ENCODE measurements around the gene NPEPPS. TPM values are rescaled to one million over a fixed set of nuclear protein-coding genes. Genes with fewer than 3 reads are reported as not detected.
"Not testable (repeated sequence)": the region's sequence is repeated elsewhere in the genome, so short reads cannot be mapped to it uniquely, and the experiment has no call there.

The NPEPPS gene
- total RNA-seq, 1 donor from 2014 or later: 113 TPM

DNA sequence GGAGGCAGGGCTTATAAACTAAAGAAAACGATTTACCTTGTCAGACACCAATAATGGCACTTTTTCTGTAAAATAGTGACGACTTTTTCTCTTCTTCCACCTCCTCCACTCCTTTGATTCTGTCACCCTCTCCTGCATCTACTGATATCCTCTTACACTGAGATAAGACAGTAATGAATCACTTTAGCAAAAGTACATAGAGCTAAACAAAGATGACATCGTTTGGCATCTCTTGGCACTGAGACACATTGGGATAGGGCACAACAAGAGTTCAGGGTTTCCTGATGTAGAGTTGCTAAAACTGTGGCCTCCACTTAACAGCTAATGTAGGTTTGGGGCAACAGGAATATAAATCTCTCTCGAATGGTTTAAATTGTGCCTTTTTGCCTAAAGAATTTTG, 10.6 kb upstream of the NPEPPS start:
- ATAC-seq; H3K9me3 ChIP-seq; intact Hi-C loops (cut with DNase I); H3K36me3 ChIP-seq; H3K27me3 ChIP-seq; H3K4me1 ChIP-seq; H3K4me3 ChIP-seq; DNase-seq; H3K27ac ChIP-seq: not testable (repeated sequence)

DNA sequence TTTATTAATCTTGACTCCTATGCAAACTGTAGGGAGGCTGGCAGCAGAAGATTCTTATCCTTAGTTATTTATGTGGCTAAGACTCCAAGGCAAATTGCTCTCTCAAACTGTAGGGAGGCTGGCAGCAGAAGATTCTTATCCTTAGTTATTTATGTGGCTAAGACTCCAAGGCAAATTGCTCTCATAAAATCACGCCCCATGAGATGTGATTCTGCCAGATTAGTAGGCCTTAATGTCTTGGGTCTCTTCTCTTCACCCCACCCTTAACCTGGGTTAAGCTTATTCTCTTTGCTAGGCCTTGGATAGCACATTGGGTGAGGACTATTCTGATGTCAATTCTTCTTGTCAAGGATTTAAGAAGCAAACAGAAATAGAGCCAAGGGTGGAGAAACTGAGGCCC, 9.5 kb upstream of the NPEPPS start:
- H3K4me3 ChIP-seq; intact Hi-C loops (cut with DNase I); H3K4me1 ChIP-seq; DNase-seq; H3K36me3 ChIP-seq; H3K27ac ChIP-seq; H3K9me3 ChIP-seq; H3K27me3 ChIP-seq; ATAC-seq: not testable (repeated sequence)

DNA sequence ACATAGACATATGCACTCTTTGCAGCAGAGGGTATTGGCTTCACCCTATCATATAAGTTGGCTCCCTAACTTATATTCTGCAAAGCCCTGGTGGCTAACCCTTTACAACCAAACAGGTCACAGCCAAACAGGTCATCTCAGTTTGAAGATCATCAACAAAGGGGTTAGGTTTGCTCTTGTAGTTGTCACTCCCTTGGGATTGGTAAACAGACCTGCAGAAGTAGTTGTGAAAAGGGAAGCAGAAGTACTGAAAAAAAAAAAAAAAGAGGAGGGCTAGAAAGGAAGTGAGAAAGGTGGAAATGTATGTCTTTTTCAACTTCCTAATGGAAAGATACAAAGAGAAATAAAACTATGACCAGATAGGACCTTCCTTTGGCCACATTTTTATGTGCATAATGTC, 8.6 kb upstream of the NPEPPS start:
- H3K4me1 ChIP-seq; DNase-seq; H3K4me3 ChIP-seq; H3K27ac ChIP-seq; intact Hi-C loops (cut with DNase I); H3K36me3 ChIP-seq; ATAC-seq; H3K9me3 ChIP-seq; H3K27me3 ChIP-seq: not testable (repeated sequence)

DNA sequence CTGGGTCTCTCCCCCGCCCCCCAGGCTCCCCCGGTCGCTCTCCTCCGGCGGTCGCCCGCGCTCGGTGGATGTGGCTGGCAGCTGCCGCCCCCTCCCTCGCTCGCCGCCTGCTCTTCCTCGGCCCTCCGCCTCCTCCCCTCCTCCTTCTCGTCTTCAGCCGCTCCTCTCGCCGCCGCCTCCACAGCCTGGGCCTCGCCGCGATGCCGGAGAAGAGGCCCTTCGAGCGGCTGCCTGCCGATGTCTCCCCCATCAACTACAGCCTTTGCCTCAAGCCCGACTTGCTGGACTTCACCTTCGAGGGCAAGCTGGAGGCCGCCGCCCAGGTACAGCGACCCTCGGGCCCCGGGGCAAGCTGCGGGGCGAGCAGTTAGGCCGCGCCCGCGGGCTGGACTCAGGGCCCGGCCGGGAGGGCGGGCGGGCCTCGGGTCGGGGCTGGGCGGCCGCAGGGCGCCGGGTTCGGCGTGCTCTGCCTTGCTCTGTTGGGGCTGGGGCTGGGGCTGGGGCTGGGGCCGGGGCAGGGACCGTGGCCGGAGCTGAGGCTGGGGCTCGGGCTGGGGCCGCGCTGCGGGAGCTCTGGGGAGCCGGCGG, 419 bp downstream of the NPEPPS start:
- peak overlapping the region; percentile 60 for H3K4me3 ChIP-seq
- ATAC-seq (peak; percentile 59), DNase-seq (peak; percentile 67)
- intact Hi-C loops (cut with DNase I); H3K9me3 ChIP-seq; H3K36me3 ChIP-seq; H3K27me3 ChIP-seq: not testable (repeated sequence)
- peaks cover 12% of the 10 kb centered on the region for H3K4me1 ChIP-seq
- peak overlapping the region; percentile 65 for H3K27ac ChIP-seq

DNA sequence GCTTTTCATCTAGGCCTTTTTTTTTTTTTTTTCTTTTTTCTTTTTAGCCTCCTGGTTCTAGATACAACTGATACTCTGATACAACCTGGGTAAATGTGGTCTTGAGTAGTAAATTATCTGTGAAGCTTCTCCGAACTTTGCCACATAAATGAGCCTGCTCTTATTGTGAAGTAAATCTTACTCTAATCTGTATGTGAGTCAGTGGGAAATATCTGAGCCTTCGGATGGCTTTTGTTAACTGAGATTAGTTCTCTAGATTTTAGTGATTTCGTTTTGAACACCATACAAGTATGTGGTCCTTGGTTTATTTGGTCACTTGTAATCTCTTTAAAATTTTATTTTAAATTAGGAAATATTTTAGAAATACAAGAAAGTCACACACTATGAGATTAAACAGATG, 8.2 kb downstream of the NPEPPS start:
- DNase-seq; H3K4me3 ChIP-seq; H3K9me3 ChIP-seq; ATAC-seq; H3K27me3 ChIP-seq; H3K27ac ChIP-seq; H3K36me3 ChIP-seq; intact Hi-C loops (cut with DNase I); H3K4me1 ChIP-seq: not testable (repeated sequence)

DNA sequence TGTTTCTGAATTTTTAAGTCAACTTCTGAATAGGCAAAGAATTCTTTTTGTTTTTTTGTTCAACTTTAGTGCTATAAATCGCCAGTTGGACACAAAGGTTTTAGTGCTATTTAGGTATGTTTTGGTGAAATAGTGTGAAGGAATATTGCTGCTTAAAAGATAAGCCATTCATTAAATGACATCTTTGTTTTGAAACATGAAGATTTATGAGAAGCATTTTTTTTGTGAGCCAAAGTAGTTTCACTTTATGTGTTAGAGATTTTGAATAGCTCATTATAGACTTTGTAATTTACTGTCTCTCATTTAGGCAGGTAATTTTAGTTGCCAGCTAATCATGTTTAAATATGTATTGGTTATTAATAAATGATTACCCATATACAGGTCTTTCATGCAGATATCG, 10.8 kb downstream of the NPEPPS start:
- intact Hi-C loops (cut with DNase I); H3K36me3 ChIP-seq; H3K9me3 ChIP-seq; DNase-seq; H3K4me3 ChIP-seq; H3K4me1 ChIP-seq; H3K27me3 ChIP-seq; ATAC-seq; H3K27ac ChIP-seq: not testable (repeated sequence)

DNA sequence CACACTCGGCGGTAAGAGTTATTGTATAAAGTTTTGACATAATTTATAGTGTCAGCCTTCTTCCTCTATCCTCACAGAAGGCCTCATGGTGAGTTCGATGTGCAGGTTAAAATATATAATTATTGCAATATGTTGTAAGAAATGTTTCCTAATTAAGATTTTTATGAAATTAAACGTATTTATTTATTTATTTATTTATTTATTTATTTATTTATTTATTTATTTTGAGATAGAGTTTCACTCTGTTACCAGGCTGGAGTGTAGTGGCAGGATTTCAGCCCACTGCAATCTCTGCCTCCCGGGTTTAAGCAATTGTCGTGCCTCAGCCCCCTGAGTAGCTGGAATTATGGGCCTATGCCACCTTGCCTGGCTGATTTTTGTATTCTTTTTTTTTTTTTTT, 13.4 kb downstream of the NPEPPS start:
- ATAC-seq; intact Hi-C loops (cut with DNase I); H3K4me1 ChIP-seq: not testable (repeated sequence)

DNA sequence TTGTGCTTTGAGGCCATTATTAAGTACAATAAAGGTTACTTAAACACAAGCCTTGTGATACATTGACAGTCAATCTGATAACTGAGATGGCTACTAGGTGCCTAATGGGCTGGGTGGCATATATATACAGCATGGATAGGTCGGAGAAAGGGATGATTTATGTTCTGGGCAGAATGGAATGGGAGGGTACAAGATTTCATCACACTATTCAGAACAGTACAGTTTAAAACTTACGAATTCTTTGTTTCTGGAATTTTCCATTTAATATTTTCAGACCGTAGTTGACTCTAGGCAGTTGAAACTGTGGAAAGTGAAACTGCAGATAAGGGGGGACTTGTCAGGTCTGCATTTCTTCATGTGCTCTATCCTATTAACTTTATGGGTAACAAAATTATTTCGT, 23.8 kb downstream of the NPEPPS start:
- DNase-seq; H3K27ac ChIP-seq; H3K36me3 ChIP-seq; H3K27me3 ChIP-seq; H3K4me1 ChIP-seq; intact Hi-C loops (cut with DNase I); ATAC-seq; H3K9me3 ChIP-seq; H3K4me3 ChIP-seq: not testable (repeated sequence)

More for the DNA sequence above, 13.4 kb downstream of the NPEPPS start:
- H3K9me3 ChIP-seq, DNase-seq, H3K4me3 ChIP-seq, H3K27me3 ChIP-seq, H3K27ac ChIP-seq: not testable (repeated sequence)
- H3K36me3 ChIP-seq: peaks cover 21% of the 10 kb centered on the region

DNA sequence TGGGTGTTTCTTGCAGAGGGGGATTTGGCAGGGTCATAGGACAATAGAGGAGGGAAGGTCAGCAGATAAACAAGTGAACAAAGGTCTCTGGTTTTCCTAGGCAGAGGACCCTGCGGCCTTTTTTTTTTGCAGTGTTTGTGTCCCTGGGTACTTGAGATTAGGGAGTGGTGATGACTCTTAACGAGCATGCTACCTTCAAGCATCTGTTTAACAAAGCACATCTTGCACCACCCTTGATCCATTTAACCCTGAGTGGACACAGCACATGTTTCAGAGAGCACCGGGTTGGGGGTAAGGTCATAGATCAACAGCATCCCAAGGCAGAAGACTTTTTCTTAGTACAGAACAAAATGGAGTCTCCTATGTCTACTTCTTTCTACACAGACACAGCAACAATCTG, 25.2 kb downstream of the NPEPPS start:
- H3K27ac ChIP-seq: not testable (repeated sequence)

DNA sequence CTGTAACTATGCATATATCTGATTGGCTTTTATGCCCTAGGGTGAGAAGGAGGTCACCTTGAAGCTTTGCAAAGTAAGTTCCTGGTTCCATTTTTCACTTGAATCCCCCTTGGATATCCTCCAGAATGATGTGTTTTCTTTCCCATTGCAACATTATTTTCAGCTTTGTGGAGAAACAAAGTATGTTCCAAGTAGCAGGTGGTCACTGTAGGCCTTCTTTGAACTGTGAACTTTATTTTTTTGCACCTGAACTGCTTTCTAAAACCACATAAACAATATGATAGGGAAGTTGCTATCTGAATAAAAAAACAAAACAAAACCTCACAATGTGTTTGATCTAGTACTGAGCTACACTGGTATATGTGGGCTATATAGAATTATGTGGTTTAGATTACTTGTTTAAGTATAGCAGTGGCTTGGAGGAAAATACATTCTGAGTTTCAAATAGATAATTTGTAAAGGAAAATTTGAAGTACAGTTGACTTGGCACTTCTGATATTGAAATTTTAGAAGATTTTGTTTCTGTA, 29.7 kb downstream of the NPEPPS start:
- DNase-seq; ATAC-seq; H3K27me3 ChIP-seq; H3K27ac ChIP-seq; intact Hi-C loops (cut with DNase I); H3K4me3 ChIP-seq; H3K36me3 ChIP-seq; H3K4me1 ChIP-seq; H3K9me3 ChIP-seq: not testable (repeated sequence)

More for the DNA sequence above, 25.2 kb downstream of the NPEPPS start:
- DNase-seq; ATAC-seq; H3K4me1 ChIP-seq; H3K27me3 ChIP-seq; intact Hi-C loops (cut with DNase I); H3K4me3 ChIP-seq; H3K9me3 ChIP-seq; H3K36me3 ChIP-seq: not testable (repeated sequence)

DNA sequence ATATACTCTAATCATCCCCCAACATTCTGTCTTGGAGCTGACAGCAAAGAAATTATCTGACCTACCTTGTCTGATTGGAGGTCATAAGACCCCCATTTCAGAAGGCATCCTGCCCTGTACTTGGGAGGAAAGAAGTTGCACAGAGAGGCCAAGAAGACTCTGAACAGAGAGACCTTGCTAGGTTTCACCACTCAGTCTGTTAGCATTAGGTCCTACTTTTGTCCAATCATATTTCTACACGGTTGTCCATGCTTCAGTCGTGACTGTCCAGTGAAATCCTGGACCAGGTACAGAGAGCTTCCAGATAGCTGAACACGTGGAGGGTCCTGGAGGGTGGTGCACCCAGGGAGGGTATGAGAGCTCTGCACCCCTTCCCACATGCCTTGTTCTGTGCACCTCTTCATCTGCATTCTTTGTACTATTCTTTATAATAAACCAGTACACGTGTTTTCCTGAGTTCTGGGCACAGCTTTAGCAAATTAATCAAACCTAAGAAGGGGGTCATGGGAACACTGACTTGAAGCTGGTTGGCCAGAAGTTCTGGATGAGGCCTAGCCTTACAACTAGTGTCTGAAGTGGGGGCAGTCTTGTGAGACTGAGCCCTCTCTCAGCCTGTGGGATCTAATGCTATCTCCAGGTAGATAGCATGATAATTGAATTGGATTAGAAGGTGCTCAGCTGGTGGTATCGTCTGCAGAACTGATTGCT, 30.9 kb downstream of the NPEPPS start:
- DNase-seq; ATAC-seq; H3K36me3 ChIP-seq; H3K4me1 ChIP-seq; H3K4me3 ChIP-seq; H3K27me3 ChIP-seq; H3K9me3 ChIP-seq; H3K27ac ChIP-seq; intact Hi-C loops (cut with DNase I): not testable (repeated sequence)

DNA sequence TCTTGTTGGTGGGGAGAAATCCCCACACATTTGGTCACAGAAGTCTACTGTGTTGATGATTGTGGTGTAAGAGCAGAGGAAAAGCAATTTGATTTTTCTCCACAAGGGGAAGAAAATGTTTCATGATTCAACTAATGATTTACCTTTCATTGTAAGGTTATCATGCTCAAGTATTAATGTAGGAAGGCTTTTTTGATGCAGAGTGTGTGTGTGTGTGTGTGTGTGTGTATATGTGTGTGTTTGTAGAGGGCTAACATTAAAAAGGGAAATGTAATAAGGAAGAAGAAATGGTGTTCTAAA, 31.4 kb downstream of the NPEPPS start:
- H3K4me3 ChIP-seq; H3K9me3 ChIP-seq; DNase-seq; H3K4me1 ChIP-seq; ATAC-seq; H3K27me3 ChIP-seq; H3K27ac ChIP-seq; intact Hi-C loops (cut with DNase I); H3K36me3 ChIP-seq: not testable (repeated sequence)

DNA sequence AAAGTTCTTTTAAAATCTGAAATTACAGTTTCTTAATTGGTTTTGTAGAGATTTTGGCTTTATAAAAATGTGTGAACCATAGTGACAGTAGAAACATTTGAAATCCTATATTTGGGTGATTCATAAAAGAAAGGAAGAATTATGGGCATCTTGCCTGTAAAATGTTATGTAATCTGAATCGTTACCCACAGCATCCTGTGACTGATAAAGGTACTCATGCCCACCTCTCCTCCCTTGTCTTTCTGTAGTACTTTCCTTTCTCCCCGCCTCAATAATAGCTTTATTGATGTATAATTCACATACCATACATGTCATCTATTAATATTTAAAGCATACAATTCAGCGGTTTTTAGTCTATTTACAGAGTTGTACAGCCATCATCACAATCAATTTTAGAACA, 36.4 kb downstream of the NPEPPS start:
- H3K9me3 ChIP-seq; ATAC-seq; H3K27me3 ChIP-seq; H3K4me3 ChIP-seq; H3K27ac ChIP-seq; intact Hi-C loops (cut with DNase I); H3K4me1 ChIP-seq; DNase-seq: not testable (repeated sequence)
- H3K36me3 ChIP-seq: peaks cover 19% of the 10 kb centered on the region

DNA sequence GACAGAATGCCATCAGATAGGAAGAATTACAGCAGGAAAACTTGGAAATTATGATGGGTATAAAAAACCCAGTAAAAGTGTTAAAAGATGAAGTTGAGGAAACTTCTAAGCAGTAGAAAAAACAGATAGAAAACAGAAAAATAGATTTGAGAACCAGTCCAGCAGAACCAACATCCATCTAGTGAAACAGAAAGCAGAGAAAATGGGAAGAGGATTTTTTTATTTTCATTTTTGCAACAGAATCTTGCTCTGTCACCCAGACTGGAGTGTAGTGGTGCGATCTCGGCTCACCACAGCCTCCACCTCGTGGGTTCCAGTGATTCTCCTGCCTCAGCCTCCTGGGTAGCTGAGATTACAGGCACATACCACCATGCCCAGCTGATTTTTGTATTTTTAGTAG, 41.7 kb downstream of the NPEPPS start:
- DNase-seq; H3K27ac ChIP-seq; H3K4me3 ChIP-seq; H3K27me3 ChIP-seq; ATAC-seq; intact Hi-C loops (cut with DNase I); H3K4me1 ChIP-seq; H3K9me3 ChIP-seq: not testable (repeated sequence)
- H3K36me3 ChIP-seq: peaks cover 19% of the 10 kb centered on the region

DNA sequence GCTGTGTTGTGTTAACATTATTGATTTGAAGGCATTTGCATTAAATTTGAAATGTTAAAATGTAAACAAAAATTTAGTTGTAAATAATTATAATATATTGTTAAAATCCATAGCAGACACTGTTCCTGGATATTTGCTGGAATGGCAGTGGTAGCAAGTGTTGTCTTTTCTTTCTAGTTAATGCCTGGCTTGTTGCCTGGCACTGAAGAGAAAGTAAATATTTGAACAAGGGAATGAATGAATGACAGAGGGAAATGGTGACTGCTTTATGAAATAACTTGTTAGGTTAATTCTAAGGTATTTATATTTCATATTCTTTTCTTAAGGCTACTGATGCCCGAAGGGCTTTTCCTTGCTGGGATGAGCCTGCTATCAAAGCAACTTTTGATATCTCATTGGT, 51.5 kb downstream of the NPEPPS start:
- H3K4me3 ChIP-seq; DNase-seq; H3K4me1 ChIP-seq; H3K27ac ChIP-seq; ATAC-seq; H3K27me3 ChIP-seq; H3K9me3 ChIP-seq; intact Hi-C loops (cut with DNase I): not testable (repeated sequence)
- H3K36me3 ChIP-seq: peaks cover 32% of the 10 kb centered on the region
